Activated naive CD4-positive, alpha-beta T cell treated with Interleukin-2 at 50 U/mL for 16 hours (primary cell): ENCODE results near the gene TXNRD3.
A peak's percentile ranks its signal among the peaks of the same experiment; 100 is the strongest.

Experiments
- DNase-seq: peaks from one replicate; pipeline ENCODE4 v3.0.0-alpha.2; 2020

The TXNRD3 gene

DNA sequence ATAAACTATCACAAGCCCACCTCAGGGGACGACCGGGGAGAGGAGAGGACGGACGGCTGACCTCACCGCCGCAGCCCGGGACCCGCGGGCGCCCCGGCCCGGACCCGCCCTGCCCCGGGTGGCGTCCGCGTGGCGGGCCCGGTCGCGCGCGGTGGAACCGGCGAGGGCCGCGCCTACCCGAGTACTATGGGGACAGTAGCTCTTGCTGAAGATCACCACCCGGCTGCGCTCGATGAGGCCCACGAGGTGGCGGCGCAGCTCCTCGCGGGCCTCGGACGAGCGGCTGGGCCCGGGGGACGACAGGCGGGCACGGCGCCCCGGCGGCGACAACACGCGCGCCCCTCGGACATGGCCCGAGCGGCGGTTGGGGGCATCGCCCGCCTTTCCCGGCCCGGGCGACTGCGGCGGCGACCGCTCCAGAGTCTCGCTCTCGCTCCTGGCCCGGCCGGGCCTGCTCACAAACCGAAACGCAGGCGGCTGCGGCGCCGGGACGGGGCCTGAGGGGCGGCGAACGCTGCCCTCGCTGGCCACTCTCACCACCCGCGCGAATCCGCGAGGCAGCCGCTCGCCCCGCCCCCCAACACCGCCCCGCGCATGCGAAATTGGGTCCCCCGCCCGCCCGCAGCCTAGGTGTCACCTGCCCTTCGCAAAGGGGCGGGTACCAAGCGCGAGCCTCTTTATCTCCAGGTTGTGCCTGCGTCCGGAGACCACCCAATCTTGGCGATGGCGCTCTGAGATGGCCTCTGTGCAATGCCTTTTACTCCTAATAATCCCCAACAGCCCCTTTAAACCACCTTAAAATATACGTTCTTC lies at the start of gene TXNRD3:
TXNRD3 (minus strand) TSS at position 554 of the 813 bp plus-strand sequence.
- DNase-seq: peak; percentile 74

DNA sequence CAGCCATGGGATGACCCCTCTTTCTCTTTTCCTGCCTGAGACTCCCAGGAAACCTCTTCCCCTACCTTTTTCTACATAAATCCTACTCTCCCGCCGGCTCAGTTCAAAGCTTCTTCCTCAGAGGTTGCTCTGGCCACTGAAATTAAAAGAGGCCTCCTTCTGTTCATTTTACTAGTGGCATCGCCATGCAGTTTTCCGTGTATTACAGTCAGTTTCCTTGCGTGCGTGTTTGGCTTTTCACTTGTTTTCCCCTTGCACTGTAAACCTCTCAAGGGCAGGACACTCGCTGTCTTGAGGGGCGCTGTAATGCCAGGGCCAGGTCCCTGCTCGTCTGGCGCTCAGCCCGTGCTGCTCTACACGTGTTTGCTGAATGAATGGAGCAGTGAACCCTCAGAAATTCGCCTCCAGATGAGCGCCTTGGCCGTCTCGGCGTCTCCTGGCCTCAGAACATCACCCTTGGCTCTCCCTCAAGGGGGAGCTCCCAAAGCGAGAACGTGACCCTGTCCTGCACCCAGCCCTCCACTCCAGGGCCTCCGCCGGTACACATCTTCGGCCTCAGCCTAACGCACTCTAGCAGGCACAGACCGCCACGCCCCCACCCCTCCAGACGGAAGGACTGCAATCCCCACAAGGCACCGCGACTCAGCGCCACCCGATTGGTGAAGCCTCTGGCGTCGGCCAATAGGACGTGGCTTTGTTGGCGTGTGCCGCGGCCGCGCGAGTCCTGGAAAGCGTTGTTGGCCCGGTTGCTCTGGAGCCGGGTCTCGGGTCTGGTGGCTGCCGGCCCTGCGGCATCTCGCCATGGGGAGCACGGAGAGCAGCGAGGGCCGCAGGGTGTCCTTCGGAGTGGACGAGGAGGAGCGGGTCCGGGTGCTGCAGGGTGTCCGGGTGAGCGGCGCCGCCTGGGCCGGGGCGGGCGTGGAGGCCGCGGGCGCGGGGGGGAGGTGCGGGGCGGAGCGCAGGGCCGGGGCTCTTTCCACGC lies 48.9 kb upstream of the TXNRD3 start, which contains the start of gene CHCHD6:
CHCHD6 (plus strand) TSS at position 729 of the 982 bp plus-strand sequence; CDS start at position 802, 73 bp downstream.
- DNase-seq: peak; percentile 97

DNA sequence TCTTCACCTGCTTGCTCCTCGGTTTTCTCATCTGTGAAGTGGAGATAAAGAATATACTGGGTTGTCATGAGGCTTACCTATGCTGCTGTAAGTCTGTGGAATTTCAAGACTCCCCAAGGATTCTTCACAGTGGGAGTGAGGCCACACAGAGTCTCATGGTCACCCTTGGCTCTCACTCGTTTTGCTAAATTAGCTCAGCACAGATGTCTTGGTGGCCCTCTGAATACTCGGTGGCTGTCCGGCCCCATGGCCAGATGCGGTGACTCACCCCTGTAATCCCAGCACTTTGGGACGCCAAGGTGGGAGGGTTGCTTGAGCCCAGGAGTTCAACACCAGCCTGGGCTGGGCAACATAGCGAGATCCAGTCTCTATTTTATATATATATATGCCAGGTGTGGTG lies 44.1 kb upstream of the TXNRD3 start:
- DNase-seq: no peak

DNA sequence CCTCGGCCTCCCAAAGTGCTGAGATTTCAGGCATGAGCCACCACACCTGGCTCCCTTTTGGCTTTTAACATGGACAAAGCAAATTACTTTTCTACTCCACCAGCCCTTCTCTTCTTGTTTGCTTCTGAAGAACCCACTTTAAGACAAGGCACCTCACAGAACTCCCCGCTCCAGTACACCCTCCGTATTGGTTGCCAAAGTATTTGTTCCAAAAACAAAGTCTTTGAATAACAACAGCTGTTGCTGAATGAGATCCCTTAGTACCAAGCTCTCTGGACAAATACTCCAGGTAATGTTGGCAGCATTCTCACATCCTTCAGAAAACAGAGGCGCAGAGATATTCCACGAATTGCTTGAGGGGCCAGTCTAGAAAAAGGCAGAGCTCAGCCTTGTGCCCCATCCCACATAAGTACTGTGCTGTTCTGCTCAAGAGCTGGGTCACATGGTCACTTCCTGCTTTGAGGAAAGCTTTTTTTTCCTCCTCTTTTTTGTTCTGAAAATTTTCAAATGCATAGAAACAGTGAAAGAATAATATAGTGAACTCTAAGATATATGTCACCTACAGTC lies 41.9 kb upstream of the TXNRD3 start:
- DNase-seq: no peak

DNA sequence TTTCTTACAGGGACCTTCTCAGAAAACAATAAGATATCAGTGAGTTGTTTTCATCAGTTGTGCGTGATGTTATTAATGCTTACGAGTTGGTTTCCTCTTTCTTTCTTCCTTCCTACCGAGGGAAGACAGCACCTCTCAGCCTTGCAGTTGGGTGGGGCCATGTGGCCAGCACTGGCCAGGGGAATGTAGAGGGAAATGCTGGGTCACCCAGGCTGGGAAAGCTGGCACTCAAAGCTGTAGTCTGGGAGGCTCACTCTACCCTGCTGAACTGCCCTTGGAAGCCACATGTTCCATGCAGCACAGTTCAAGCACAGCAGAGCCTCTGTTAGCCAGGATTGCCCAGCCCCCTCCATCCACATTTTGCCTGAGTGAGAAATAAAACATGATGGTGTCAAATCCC lies 39.0 kb upstream of the TXNRD3 start:
- no peak for DNase-seq

DNA sequence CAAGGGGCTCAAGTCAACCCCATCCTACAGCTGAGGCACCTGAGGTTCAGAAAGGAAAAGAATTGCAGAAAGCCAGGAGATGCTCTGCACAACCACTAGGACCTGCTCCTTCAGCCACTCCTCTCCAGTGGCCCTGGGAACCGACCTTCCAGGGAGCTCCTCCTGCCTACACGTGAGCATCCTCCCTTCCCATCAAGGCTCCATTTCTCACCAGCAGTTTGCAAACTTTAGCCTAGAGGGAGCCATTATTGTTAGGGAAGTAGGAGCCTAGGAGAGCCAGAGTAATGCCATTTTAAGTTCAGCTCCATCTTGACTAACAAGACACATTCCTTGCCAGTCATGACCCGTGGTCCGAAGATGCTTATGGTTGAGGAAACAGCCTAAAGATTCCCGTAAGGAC lies 37.9 kb upstream of the TXNRD3 start:
- DNase-seq: no peak

DNA sequence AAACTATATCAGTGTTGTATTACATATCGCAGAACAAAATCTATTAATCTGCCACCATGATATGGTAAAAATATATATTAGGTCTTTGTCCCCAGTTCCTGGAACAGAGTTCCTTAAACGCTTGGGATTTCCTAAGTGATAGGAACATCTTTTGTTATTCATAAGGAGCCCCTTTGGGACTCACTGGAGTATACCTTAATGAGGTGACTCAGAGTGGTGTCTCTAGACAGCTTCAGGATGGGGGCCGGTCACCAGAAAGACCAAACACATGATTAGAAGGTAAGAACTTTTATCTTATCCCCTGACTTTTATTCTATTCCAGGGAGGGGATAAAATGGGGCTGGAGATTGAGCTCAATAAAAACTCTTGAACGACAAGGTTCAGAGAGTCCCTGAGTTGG lies 36.8 kb upstream of the TXNRD3 start:
- no peak for DNase-seq

DNA sequence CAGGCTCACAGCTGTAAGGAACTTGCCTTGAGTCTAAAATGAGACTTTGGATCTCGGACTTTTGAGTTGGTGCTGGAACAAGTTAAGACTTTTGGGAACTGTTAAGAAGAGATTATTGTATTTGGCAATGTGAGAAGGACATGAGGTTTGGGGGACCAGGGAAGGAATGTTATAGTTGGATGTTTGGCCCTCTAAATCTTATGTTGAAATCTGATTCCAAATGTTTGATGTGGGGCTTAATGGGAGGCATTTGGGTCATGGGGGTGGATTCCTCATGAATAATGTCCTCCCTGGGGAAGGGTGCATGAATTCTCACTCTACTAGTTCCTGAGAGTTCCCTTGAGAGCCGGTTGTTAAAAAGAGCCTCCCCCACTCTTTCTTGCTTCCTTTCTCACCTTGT lies 30.6 kb upstream of the TXNRD3 start:
- no peak for DNase-seq

DNA sequence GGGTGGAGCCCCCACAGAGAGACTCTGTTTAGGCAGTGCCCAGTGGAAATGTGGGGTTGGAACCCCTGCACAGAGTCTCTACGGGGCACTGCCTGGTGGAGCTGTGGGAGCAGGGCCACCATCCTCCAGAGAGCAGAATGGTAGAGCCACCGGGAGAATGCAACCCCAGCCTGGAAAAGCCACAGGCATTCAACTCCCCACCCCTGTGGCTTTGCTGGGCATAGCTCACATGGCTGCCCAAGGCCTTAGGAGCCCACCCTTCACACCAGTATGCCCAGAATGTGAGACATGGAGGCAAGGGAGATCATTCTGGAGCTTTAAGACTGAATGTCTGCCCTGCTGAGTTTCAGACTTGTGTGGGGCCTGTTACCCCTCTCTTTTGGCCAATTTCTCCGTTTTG lies 30.1 kb upstream of the TXNRD3 start:
- DNase-seq: no peak

DNA sequence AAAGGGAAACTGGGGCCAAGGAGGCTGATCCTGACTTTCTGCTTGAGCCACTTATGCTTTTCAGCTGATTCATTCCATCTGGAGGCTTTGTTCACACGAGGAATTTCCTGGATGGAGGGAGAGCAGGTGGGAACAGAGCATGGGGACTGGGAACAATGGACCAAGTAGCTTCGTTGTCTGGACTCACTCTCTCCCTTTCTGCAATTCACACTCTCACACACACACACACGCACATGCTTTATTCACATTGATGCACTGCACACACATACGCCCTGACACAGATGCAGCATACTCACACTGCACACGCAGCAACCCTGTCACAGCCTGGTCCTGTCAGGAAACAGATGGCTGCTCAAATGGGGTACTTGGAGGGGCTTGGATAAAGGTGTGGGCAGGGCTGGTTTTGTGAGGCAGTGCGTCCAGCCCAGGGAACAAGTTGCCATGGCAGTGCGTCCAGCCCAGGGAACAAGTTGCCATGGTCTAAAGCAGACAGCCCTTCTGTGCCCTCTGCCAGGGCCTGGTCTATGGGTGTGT lies 29.4 kb upstream of the TXNRD3 start:
- no peak for DNase-seq

DNA sequence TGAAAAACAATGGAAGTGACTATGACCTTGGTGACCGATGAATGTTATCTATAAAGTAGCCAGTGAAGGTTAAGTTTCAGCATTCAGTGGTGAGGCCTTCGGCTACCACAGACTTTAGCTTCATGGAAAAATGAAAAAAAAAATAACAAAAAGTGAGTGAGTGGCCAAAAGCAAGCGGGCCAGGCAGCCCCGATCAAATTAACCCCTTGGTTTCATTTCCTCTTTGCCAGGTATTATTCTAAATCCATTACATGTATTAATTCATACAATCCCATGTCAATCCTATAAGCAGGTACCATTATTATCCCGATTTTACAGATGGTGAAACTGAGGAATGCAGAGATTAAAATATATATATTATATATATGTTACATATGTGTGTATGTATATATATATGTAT lies 28.1 kb upstream of the TXNRD3 start:
- DNase-seq: no peak

DNA sequence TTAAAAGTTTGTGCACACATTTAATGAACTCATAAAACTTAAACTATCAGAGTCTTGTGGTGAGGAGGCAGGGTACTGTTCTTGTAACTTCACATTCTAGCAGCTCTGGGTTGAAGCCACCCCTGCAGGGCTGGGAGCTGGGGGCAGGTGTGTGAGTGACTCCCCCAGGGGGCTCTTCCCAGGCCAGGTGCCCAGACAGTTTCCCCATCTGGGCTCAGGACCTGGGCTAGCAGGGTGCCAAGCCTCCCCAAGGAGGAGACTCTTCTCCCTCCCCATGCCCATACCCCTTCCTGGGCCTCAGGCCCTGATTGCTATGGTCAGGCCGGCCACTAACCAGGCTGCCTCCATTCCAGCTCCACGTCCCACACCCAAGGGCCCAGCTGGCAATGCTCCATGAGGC lies 27.1 kb upstream of the TXNRD3 start:
- DNase-seq: no peak

DNA sequence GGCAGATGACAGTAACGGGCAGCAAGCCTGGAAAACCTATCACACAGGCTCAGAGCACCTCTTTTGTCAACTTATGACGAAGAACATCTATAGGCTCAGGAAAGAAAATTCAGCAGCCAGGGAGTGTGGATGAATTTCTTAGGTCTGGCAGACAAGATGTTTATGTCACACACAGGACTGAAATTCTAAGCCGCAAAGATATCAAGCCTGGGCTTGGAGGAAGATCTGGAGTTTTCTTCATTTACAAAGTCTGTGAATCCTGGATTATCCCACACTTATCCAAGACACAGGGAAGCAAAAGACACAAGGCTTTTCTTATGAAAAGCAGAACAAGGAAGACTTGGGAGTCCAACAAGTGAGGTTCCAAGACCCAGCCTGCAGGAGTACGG lies 25.7 kb upstream of the TXNRD3 start:
- no peak for DNase-seq

DNA sequence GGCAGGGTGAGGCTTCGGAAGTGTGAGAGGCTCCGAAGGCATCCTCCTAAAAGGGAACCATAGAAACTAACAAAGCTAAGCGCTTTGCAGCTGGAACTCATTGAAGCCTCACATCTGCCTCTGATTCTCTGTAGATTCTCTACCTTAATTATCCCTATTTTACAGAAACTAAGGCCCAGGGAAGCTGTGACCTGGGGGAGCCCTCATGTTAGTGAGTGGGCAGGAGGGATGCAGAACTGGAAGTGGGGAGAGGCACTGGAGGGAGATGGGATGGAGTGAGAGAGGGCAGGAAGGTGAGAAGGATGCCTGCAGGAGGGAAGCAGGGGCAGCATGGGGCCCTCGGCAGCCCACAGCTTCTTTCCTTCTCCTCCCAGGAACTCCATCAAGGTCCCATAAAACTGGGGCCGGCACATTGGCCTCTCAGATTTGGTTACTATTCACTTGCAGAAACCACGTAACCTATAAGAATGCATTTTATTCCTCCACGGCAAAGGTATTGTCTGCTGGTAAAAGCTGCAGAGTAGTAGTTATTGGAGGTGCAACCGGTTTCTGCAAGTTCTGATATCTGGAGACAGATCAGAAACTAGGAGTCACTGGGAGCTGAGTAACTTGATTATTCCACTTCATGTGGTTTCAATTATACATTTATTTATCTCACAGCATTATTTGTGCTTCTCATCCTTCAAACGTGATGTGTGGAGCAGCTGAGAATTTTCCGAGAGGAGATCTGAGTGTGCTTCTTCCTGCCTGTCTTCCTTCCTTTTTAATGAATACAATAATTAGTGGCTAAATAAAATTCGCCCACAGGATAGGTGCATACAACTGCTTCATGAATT lies 25.1 kb upstream of the TXNRD3 start:
- no peak for DNase-seq

DNA sequence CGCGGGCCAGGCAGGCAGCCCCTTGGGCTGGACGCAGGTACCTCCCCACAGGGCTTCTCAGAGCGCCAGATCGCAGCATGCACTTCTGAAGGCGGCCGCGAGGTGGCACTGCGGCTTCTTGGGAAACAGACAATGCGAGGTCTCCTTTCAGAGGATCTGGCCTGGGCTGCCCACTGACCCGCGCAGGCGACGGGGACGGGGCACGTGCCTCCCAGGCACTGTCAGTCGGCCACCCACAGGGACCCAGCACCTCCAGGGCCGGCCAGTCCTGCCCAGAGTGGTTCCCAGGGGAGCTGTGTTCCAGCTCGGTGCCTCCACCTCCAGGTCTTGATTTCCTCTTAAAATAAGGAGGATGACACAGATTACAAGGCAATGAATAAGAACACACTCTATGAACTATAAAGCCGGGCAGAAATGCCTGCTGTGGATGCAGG lies 24.4 kb upstream of the TXNRD3 start:
- peak; percentile 82 for DNase-seq

DNA sequence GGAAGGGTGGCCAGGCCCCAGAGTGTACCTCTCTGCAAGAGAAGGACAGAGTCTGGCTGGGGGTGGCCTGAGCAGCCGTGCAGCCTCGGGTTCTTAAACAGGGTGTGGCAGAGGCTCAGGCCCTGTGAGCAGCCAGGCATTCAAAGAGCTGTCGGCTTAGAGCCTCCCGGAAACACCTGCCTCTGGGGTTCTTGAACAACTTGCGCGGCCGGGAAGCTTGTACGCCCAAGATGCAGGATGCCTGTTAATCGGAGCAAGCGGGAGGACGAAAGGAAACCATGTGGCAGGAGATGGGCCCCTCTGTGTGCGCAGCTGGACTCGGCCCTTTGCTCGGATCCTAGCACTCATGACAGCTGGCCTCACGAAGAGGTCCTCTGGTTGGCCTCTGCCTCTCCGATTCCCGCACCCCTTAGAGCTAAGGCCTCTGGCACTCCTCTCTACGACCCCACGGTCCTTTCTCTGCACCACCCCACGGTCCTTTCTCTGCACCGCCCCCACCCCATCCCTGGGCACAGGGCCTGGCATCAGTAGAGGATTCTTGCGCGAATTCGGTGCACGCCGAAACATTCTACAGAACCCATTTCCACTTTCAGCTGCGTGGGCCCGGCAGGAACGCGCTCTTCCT lies 23.9 kb upstream of the TXNRD3 start:
- no peak for DNase-seq

DNA sequence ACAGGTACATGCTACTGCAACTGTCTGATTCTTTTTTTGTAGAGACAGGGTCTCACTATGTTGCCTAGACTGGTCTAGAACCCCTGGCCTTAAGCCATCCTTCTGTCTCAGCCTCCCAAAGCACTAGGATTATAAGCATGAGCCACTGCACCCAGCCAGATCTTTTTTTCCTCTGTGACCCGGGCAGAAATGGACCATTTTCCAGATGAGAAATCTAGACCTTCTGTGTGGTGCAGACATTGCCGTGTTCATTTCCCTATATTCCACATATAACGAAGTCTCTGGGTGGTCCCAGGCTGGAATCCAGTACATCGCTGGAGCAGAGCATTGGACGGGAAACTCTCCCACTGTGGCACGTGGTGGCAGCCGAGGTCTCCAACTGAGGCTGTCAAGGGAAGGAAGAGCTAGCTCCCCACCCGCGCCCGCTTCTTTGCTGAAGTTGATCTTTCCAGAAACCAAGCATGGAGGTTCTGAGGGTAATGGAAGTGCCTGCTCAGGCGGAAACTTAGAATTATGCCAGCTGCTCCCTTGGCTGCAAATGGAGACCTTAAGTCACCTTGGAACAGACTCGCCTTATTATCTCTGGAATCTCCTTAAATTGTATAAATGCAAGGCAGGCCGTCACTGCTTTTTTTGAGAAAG lies 23.1 kb upstream of the TXNRD3 start:
- no peak for DNase-seq

DNA sequence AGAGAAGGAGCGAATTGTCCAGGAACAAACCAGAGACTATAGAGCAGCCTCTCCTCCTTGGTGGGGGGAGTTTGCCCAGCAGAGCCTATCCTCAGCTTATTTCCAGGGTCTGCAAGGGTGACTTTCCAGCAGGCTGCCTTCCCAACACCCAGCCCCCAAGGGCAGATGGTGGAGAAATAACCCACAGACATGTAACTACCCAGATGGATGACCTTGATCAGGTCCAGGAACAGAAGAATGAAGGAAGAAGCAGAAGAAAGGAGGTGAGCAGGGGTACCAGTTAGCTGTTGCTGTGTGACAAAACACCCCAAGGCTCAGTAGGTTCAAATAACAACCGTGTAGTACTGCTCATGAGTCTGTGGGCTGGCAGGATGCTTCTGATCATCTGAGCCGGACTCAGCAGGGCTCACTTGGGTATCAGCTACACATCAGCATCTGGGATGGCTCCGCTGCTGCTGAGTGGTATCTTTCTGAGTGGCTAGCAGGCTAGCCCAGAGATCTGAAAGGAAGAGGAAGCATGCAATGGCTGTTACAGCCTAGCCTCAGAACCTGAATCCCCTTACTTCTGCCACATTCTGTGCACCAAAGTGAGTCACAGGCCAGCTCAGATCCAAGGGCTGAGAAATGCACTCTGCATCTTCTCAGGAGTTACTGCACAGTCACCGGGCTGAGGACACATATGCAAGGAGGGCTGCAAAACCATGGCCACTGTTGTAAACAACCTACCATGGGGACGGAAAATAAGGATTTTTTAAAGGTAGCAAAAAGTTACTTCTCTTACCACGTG lies 22.2 kb upstream of the TXNRD3 start:
- no peak for DNase-seq

DNA sequence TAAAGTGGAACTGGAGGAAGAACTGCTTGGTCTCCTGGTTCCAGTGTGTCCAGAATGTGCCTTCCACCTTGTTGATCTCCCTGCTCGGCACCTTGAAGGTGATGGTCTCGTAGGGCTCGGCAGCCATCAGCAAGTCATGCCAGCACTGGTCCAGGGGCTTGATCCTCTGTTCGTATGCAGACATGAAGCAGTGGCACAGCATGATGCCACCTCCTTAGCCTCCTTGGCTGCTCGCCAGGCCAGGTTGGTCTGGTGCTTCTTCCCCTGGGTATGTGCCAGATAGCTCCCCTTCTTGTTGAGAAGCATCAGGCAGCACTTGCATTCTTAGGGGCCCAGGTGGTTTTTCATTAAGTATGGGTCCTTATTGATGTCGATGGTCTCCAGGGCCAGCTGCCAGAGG lies 17.8 kb upstream of the TXNRD3 start:
- DNase-seq: no peak

DNA sequence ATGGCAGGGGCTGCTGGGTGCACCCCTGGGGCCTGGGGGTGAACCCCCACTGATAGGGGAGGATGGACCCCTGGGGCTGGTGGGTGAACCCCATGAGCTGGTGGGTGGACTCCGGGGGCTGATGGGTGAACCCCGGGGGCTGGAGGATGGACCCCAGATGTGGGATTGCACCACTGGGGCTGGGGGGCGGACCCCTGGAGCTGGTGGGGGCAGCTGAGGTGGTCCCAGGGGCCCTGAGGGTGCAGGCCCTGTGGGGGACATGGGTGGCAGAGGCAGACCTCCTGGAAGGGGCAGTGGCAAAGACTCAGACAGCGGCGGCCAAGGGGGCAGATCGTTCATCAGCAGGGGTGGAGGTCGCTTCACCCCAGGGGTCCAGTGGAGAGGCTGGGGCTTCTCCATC lies 17.4 kb upstream of the TXNRD3 start:
- no peak for DNase-seq
